GM21576 (cell line): ENCODE measurements around the gene RGMB.

Experiments
- ATAC-seq: cut with Tn5 transposase; IDR thresholded peaks from one replicate; pipeline ENCODE4 v1.9.1; 2021; ENCODE audit warnings: mild to moderate bottlenecking, moderate library complexity; ENCODE audit not compliant: unreplicated experiment

Gene RGMB

DNA sequence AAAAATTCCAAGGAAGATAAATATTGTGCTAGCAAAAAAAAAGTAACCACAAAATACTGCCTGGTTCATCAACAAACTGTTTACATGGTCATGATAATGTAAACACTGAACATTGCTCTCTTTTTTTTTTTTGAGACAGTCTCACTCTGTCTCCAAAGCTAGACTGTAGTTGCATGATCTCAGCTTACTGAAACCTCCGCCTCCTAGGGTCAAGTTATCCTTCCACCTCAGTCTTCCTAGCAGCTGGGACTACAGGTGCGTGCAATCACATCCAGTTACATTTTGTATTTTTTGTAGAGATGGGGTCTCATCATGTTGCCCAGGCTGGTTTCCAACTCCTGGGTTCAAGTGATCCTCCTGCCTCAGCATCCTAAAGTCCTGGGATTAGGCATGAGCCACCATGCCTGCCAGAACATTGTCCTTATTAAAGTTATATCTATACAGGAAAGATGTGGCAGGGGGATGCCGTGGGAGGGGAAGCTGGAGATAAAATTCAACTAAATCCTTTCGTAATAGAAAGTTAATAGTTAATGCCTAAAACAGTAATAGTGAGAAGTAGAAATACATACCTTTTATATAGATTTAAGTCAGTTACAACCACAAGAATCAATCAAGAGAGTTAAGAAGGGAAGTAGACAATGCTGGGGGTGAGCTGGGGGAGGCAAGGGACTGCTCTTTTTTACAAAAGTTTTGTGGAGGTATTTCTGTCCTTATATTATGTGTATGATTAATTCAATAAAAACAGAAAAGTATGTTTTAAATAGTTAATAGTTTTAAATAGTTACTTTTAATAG lies 52.3 kb downstream of the RGMB start:
- ATAC-seq: no peak

DNA sequence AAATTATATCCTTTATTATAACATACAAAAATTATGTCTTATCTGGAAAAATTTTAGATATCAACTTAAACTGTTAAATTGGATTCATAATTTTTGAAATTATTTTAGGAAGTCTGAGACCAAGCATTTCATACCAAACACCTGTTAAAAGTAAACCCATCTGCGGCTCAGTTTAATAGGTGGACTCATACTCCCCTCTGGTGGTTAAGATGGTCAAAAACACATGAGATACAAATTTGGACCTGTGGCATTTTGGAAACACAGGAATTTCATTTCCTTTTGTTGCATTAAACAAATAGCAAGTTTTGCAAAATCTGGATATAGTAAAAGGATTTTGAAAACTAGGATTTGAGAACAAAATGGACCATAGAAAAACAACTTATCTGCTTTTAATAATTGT lies 53.7 kb downstream of the RGMB start:
- no peak for ATAC-seq

DNA sequence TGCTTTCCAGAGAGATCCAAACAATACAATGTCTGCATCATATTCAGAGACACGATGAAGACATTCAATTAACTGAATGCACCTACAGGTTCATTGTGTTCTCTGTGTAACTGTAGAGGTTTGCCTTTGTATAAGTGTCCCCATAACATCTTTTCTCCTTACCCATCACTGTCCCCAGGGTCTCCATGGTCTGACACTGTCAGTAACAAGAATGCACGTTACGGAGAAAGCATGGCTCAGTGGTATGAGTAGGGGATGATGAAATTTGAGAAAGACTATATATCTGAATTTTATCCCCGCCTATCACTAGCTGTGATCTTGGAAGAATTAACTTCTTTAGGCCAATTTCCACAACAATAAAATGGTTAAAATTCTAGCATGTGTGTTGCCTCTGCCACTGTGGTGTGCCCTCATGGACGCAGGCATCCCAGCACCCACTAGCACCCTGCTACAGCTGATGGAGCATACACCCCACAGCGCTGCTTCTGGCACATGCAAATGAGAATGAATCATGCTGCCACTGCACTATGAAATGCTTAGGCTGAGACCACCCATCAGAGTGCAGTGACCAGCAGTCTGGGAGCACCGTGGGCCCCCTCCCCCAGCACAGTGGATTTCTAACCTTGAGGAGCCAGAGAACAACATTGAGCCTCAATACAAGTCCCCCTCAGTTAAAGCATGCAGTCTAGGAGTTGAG lies 54.3 kb downstream of the RGMB start:
- no peak for ATAC-seq

DNA sequence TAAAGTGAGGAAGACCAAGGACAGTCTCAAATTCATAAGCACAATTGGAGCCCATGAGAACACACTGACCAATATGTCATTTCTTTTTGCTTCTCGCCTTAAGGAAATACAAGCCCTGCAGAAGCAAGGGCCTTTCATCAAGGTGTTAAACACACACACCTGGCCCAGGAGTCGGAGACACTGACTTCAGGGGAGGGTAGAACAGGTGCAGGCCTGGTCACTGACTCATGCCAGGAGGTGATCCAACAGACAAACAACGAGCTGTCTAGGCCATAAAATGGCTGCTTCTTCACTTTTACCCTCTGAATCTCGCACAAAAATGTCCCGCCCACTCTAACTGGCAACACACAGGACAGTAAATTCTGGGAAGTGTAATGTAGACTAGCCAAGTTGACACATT lies 62.7 kb downstream of the RGMB start:
- ATAC-seq: no peak

DNA sequence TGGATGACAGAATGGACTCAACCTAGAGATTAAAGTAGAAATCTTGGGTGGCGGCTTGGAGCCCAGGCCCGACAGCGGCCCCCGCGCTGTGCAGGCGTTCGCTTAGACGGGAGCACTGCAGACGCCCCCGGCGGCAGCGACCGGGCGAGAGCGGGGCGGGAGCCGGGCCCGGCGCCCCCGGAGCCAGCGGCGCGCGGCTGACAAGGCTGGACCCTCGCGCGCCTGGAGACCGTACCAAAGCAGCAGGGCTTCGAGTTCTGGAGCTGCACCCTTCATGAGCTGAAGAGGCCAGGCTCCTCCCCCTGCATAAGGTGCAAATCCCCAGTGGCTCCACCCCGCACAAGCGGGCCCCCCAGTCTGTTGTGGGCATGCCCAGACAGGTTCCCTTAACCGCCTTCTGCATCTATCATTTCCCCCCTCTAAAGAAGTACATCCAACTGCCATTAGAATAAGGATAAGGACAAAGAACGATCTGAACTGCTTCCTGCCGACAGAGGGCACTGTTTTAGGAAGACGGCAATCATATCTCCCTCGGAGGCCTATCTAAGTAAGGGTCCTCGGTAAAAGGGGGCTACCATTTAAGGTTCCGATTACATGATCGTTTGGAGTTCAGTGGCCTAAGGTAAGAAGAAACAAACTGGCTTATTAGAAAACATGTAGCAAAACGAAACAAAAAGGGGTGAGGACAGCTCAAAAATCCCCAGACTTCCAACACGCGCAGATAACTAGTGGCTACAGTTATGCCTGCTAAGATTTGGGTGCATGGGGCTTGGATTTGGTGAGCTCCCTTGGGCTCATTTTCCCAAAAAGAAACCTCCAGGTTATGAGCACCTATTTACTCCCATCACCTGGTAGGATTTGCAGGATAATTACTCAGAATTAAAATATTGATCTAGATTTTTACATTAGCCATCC lies 66.3 kb downstream of the RGMB start:
- no peak for ATAC-seq

DNA sequence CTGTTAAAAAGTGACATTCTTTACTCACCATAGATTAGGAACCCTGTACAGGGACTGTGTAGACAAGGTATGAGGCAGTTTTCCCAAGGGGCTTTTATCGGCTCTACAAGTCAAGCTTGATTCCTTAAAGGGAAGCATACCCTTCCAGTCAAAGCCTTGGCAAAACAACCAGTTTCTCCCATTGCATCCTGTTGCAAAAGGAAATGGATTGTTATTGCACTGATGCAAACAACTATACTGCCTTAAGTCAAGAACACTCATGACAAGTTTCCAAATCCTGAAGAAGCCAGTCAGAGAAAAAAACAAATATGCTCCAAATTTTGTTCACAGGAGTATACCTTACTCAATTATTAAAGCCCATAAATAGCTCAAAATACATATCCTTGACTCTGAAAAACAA lies 67.5 kb downstream of the RGMB start:
- no peak for ATAC-seq

DNA sequence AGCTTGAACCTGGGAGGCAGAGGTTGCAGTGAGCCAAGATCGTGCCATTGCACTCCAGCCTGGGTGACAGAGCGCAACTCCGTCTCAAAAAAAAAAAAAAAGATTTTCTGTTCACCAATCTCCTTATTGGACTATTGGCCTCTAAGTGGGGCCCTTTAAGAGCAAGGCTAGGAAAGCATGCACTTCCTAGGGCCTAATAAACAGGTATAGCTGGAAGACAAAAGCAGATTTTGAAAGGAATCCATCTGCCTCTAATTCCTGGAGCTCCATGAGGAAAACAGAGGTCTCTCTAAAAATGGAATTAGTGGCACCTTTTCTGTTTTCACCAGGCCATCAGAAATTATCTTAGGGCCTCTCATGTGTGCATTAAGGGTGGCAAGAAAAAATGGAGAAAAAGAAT lies 70.0 kb downstream of the RGMB start:
- no peak for ATAC-seq

DNA sequence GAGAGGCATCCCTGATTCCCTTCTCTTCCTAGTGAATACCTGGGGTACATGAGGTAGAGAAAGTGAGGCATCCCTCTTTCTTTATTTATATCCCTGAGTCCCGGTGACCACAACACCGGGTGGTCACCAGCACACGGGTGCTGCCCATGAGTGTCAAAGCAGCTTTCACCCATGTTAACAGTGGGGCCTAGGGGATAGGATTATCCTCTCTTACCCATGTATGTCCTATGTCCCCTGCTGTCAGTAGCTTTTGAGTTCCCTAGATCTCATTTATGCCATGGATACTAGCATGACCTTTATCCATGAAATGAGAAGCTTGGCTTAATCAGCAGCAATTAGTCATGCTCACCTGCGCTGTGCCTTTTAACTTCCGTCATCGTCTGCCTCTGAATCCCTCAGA lies 71.4 kb downstream of the RGMB start:
- no peak for ATAC-seq

DNA sequence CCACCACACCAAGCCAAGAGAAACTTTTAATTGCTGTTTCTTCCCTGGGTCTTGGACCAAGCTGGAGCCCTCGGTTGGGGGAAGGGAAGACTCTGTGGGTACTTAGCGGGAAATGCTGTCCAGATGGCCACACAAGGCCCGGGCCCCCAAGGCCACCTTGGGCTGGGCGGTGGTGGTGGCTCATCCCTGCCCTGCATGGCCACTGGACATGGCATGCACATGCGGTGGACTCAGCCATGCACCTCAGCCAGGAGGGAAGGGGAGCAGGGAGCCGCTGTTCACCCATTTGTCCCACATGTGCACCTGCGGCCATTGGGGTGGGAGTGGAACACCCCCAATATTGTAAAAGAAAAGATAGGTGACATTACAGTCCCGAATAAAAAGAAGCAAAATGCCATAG lies 72.4 kb downstream of the RGMB start:
- no peak for ATAC-seq
